NCI-H1930 (cell line): ENCODE results near the gene STK36.

Source experiments
- DNase-seq, 2 experiments: peaks; one replicate each; lab custom pipeline; 2025; lab: John Stamatoyannopoulos, UW

STK36 gene

GRCh38 chr2:218746960-218747359, 75.1 kb downstream of the STK36 start:
- DNase-seq, result no peak

- DNase-seq, result no peak
Observed at GRCh38 chr2:218748741-218749441, 77.0 kb downstream of the STK36 start.
